ENCODE measurements around the gene C5orf63.

DNA sequence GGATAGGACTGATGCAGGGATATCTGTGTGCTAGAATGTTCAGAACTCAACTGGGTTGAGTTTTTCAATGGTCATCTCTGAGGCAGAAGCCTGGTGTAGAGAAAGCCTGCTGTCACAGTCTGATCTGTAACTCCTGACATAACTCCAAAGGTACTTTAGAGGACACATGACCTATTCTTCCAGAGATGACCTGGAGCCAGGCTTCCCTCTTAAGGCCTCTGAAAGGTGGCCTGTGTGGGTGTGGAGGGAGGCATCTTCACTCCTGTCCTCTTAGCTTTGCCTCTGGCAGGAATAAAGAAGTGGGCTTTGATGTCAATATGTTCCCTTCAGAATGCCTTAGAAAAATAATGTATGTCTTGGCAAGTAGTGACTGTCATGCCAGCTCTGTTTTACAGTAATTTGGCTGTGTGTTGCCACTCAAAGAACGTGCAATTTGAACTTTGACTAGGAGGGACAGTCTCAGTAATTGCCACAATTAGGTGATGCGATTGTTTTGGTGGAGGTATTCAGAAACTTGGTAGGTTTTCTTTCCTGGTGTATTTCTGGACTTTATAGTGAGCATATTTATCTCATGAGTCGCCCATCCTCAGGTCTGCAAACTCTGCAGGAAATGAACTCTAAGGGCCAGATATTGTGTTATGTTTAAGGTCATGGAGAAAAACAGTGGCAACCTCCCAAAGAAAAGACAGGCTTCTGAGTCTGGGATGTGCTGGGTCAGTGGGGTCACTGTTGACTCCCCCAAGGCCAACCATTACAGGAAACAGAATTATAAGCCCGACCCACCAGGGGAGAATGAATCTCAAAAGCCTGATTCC lies 3.2 kb upstream of the C5orf63 start:
- TF ChIP-seq, protein P1, sequence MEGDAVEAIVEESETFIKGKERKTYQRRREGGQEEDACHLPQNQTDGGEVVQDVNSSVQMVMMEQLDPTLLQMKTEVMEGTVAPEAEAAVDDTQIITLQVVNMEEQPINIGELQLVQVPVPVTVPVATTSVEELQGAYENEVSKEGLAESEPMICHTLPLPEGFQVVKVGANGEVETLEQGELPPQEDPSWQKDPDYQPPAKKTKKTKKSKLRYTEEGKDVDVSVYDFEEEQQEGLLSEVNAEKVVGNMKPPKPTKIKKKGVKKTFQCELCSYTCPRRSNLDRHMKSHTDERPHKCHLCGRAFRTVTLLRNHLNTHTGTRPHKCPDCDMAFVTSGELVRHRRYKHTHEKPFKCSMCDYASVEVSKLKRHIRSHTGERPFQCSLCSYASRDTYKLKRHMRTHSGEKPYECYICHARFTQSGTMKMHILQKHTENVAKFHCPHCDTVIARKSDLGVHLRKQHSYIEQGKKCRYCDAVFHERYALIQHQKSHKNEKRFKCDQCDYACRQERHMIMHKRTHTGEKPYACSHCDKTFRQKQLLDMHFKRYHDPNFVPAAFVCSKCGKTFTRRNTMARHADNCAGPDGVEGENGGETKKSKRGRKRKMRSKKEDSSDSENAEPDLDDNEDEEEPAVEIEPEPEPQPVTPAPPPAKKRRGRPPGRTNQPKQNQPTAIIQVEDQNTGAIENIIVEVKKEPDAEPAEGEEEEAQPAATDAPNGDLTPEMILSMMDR (conservative IDR thresholded peaks at IDR 0.05; ENCODE audit: low read length): no peak
- no peak for TF ChIP-seq EZH2phosphoT487 (IDR thresholded peaks at IDR 0.05; ENCODE audit: borderline replicate concordance, low read depth, low read length)
